SK-N-MC (cell line): Measurements from ENCODE around the gene COL18A1.

ENCODE experiments used
- DNase-seq: peaks from one replicate; pipeline ENCODE4 v3.0.0-alpha.2; 2011; ENCODE audit warnings: low read depth, low spot score
- H3K27ac ChIP-seq: fragments of 200-600 bp; sonication (generic); 2 replicates; pipeline ENCODE4 v1.5.1; 2016; ENCODE audit warnings: mixed run types
- H3K36me3 ChIP-seq: fragments of 200-600 bp; sonication (generic); 2 replicates; pipeline ENCODE4 v1.6.1; 2017; ENCODE audit warnings: antibody characterized with exemption, low read length, mixed read lengths; ENCODE audit not compliant: insufficient read depth
- H3K4me3 ChIP-seq: fragments of 200-600 bp; sonication (generic); 2 replicates; pipeline ENCODE4 v1.5.1; 2016
- H3K9ac ChIP-seq: fragments of 200-600 bp; sonication (generic); 2 replicates; pipeline ENCODE4 v1.8.0; 2017; ENCODE audit warnings: mixed run types, mixed read lengths; ENCODE audit not compliant: insufficient read length
- H3K9me3 ChIP-seq: fragments of 200-600 bp; sonication (generic); 2 replicates; pipeline ENCODE4 v1.6.1; 2017; ENCODE audit warnings: low read depth, mild to moderate bottlenecking, antibody characterized with exemption, low read length, moderate library complexity, mixed read lengths
- EZH2 ChIP-seq: fragments of 200-600 bp; sonication (generic); IDR thresholded peaks from one replicate; pipeline ENCODE4 v1.6.1; 2017; ENCODE audit warnings: antibody characterized with exemption
- FOXP2 ChIP-seq: optimal IDR thresholded peaks from 2 replicates; pipeline ENCODE3; 2011; ENCODE audit warnings: mild to moderate bottlenecking, moderate library complexity; ENCODE audit not compliant: insufficient read depth; ENCODE audit errors: extremely low read length, control extremely low read depth
- POLR2AphosphoS5 ChIP-seq: IDR thresholded peaks from 2 replicates; pipeline ENCODE4 v1.6.1; 2012; ENCODE audit warnings: mild to moderate bottlenecking, low read depth, low read length, borderline replicate concordance

COL18A1 gene

DNA sequence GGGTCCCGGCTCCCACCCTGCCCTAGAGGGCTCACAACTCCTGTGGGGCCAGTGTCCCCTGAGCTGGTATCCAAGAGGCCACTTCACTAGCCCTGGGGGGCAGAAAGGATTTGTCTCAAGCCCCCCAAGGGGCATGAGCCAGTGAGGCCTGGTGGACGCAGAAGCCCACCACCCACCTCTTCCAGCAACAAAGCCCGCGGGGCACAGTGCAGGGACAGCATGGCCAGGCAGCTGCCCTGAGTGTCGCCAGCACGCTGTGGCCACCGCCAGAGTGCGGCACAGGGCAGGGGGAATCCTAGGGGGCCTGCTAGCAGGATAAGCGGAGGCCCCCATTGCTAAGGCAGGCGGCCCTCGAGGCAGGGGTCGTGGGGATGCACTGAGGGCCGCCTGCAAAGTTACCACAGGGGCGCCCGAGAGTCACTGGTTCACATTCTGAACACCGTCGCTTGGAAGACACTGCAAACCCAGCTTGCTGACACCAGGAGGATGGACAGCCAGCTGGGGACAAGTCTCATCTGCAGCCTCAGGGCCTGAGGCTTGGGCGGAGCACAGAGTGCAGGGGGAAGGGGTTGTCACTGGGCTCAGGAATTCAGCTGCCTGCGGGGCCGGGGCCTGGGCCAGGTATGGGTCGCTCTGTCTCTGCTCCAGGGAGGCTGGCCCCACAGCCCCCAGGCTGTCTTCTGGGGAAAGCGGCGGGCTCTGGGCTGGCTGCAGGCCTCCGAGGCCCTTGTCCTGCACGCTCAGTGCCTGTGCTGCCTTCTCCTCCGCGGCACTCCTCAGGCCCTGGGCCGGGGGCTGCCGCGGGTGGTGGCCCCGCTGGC lies 110.5 kb downstream of the COL18A1 start:
- peaks cover 24% of the 10 kb centered on the region for H3K9me3 ChIP-seq
- no peak for DNase-seq
- no peak overlapping the region for H3K27ac ChIP-seq
- H3K4me3 ChIP-seq, result no peak overlapping the region
- no peak overlapping the region for H3K9ac ChIP-seq
- TF ChIP-seq POLR2AphosphoS5 (no peak), FOXP2 (no peak), EZH2 (no peak)
- H3K36me3 ChIP-seq, result peaks cover 41% of the 10 kb centered on the region

DNA sequence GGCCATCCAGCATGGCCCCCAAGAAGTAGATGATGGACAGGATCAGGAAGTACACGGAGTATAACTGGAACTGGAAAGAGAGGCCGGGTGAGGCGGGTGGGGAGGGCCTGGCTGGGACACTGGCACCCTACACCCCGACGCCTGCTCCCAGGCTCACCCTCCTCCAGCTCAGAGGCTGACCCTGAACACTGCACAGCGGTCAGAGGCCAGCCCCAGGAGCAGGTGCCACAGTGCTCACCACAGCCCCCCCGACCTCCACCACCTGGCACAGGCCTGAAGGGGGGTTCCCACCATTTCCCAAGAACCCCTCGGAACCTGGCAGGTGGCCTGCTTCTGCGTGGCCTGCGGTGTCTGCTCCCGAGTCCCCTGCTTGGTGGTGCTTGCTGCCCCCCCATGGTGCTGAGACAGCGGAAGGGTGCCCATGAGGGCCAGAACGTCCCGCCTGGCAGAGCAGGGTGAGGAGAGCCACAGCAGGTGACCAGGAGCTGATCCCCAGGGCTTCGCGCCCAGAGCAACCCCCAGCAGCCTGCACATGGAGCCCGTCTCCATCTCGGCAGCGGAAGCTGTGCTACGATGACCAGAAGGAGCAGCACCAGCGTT lies 111.2 kb downstream of the COL18A1 start:
- DNase-seq, result no peak
- H3K36me3 ChIP-seq, result peaks cover 48% of the 10 kb centered on the region
- no peak overlapping the region for H3K27ac ChIP-seq
- H3K9ac ChIP-seq, result no peak overlapping the region
- H3K4me3 ChIP-seq, result no peak overlapping the region
- H3K9me3 ChIP-seq, result peaks cover 29% of the 10 kb centered on the region
- no peak for TF ChIP-seq FOXP2
- TF ChIP-seq EZH2, result no peak
- no peak for TF ChIP-seq POLR2AphosphoS5

DNA sequence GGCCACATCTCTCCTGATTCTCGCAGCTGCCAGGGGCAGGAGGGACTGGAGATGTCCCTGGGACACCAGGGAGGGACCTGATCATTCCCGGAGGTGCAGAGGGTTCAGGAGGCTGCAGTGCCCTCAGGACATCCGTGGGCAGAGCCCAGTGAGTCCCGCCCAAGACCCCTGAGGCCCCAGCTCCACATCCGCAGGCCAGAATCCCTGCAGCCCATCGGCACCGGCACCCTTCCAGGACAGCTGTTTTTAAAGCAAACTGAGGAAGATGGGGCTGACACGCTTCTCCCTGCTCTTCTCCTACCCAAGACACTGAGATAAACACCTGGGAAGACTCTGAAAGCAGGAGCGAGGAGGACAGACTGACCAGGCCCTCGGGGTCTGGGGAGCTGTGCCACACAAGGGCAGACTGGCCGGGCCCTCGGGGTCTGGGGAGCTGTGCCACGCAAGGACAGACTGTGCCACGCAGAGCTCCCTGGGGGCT lies 111.7 kb downstream of the COL18A1 start:
- DNase-seq, result no peak
- TF ChIP-seq FOXP2 (no peak), POLR2AphosphoS5 (no peak)
- Histone ChIP-seq H3K4me3 (no peak overlapping the region), H3K27ac (no peak overlapping the region), H3K9ac (no peak overlapping the region), H3K36me3 (peaks cover 54% of the 10 kb centered on the region), H3K9me3 (peaks cover 30% of the 10 kb centered on the region)

DNA sequence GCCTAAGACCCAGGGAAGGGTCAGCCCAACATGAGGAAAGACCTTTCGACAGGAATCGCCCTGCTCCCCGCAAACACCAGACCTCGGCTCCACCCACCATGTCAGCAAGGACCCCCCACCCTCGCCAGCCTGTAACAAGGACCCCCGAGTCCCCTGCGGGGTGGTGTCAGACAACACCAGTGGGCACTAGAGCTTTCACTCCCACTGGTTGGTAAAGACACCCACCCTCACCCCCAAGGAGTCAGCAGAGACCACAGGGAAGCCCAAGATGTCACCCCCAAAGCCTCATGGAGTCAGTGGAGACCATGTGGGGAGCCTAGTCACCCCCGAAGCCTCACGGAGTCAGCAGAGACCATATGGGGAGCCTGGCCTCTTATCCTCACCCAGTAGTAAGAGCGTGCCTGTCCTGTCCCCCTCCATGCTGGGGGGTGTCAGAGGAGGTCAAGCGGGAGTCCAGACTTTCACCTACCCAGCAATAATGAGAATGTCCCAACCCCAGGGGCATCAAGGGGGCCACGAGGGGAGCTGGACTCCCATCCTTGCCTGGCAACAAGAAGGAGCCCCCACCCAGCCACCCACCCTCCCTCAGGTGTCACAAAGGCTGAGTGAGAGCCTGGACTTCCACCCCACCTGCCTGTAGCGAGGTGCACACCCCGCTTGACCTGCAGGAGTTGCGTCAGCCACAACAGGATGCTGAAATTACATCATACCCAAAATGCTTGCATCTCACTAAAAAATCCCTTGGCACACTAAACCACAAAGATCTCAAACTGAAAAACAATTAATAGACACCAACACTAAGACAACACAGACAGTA lies 112.5 kb downstream of the COL18A1 start:
- Histone ChIP-seq H3K9me3 (peaks cover 30% of the 10 kb centered on the region), H3K36me3 (peaks cover 56% of the 10 kb centered on the region), H3K4me3 (no peak overlapping the region), H3K9ac (no peak overlapping the region), H3K27ac (peak overlapping the region; percentile 46; the same call in 1 of the 2 replicates)
- TF ChIP-seq POLR2AphosphoS5 (no peak), EZH2 (no peak), FOXP2 (no peak)
- DNase-seq, result no peak

DNA sequence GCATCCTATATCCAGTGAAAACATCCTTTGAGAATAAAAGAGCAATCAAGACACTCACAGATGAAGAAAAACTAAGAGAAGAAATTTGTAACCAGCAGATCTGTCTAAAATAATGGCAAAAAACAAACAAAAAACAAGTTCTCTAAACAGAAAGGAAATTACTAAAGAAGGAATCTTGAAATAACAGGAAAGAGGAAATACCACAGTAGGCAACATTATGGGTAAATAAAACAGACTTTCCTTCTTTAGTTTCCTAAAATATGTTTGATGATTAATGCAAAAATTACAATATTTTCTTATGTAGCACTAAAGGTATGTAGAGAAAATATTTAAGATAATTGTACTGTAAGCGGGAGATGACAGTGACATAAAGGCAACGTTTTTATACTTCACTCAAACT lies 113.8 kb downstream of the COL18A1 start:
- no peak for TF ChIP-seq POLR2AphosphoS5
- TF ChIP-seq FOXP2, result no peak
- TF ChIP-seq EZH2, result no peak
- Histone ChIP-seq H3K36me3 (peaks cover 54% of the 10 kb centered on the region), H3K9ac (no peak overlapping the region), H3K4me3 (no peak overlapping the region), H3K9me3 (peaks cover 30% of the 10 kb centered on the region), H3K27ac (no peak overlapping the region)
- no peak for DNase-seq

DNA sequence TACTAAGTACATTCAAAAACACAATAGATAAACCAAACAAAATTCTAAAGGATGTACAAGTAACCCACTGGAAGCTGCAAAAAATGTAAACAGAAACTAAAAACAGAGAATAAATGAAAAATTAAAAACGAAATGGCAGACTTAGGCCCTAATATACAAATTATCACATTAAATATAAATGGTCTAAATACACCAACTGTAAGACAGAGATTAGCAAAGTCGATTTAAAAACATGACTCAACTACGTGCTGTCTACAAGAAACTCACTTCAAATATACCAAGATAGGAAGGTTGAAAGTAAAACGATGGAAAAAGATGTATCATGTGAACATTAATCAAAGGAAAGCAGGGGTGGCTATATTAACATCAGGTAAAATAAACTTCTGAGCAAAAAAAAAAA lies 114.2 kb downstream of the COL18A1 start:
- H3K9ac ChIP-seq, result no peak overlapping the region
- no peak for DNase-seq
- peaks cover 52% of the 10 kb centered on the region for H3K36me3 ChIP-seq

GRCh38 chr21:45521241-45521640 lies 116.3 kb downstream of the COL18A1 start:
- H3K4me3 ChIP-seq, result no peak overlapping the region
- no peak overlapping the region for H3K9ac ChIP-seq
- H3K9me3 ChIP-seq, result peaks cover 30% of the 10 kb centered on the region
- no peak for DNase-seq
- 0 out of 2 replicates have a peak overlapping the region, but pooled peaks have one; percentile 29 for H3K27ac ChIP-seq
- TF ChIP-seq FOXP2 (no peak), EZH2 (no peak), POLR2AphosphoS5 (no peak)
- peaks cover 59% of the 10 kb centered on the region for H3K36me3 ChIP-seq

More for the DNA sequence above, 114.2 kb downstream of the COL18A1 start:
- Histone ChIP-seq H3K27ac (no peak overlapping the region), H3K9me3 (peaks cover 30% of the 10 kb centered on the region), H3K4me3 (no peak overlapping the region)
- no peak for TF ChIP-seq POLR2AphosphoS5
- no peak for TF ChIP-seq EZH2
- TF ChIP-seq FOXP2, result no peak

DNA sequence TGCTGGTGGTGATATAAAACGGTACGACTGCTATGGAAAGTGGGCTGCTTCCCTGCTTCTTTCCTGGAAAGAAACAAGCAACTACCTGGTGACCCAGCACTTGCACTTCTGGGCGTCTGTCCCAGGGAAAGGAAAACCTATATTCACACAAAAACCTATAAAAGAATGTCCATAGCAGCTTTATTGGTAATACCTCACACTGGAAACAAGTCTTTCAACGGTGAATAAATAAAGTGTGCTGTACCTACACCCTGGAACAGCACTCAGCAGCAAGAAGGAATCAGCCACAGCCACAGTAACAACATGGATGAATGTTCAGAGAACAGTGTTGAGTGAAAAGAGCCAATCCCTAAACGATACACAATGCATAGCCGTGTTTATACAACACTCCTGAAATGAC lies 117.4 kb downstream of the COL18A1 start:
- Histone ChIP-seq H3K36me3 (peaks cover 54% of the 10 kb centered on the region), H3K9ac (no peak overlapping the region), H3K4me3 (no peak overlapping the region), H3K27ac (peak overlapping the region; percentile 21), H3K9me3 (peaks cover 30% of the 10 kb centered on the region)
- no peak for DNase-seq
- no peak for TF ChIP-seq POLR2AphosphoS5
- no peak for TF ChIP-seq EZH2
- TF ChIP-seq FOXP2, result no peak

DNA sequence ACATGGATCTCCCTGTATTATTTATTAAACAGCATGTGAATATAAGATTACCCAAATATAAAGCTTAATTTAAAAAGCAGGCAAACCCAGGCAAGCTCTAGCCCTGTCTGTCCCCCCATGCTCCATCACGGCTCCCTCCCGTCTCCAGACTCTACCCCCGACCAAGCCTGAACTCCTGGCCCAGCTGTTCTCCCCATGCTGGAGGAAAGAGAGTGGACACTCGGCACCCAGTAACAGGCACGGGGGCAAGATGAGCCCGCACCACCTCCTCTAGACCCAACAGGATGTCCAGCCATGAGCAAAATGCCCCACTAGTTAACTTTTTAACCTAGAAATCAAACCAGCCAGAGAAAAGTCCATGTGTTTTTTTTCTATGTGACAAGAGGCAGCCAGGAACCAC lies 118.0 kb downstream of the COL18A1 start:
- TF ChIP-seq EZH2, result no peak
- no peak for TF ChIP-seq FOXP2
- no peak for TF ChIP-seq POLR2AphosphoS5
- Histone ChIP-seq H3K9me3 (peaks cover 29% of the 10 kb centered on the region), H3K36me3 (peaks cover 51% of the 10 kb centered on the region), H3K4me3 (no peak overlapping the region), H3K9ac (no peak overlapping the region), H3K27ac (no peak overlapping the region; the same call in 1 of the 2 replicates)
- DNase-seq, result no peak
